ENCODE results near the gene KNCN.

The KNCN gene

DNA sequence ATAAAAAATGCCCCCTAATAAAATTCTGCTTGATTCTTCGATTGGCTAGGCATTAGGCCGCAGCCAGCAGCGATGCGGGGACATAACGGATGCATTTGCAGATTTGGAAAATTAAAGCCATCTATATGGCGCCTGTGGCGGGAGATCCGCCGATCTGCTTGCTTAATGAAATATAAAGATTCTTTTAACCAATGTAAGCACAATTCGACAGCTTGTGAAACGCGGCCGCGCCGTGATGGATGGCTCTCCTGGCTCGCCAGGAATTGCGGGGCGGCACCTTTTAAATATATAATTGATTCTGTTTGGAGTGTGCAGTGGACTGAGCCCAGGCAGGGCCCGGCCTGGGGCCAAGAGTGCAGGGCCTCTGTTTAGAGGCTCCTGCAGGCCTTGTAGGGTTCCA lies 53.8 kb downstream of the KNCN start:
- H3K4me3 ChIP-seq (ENCODE audit: low read depth, low read length) = no peak overlapping the region
- DNase-seq (ENCODE audit: low read depth, low spot score) = no peak
- POLR2A ChIA-PET = no interaction called here
- TF ChIP-seq, protein P1, sequence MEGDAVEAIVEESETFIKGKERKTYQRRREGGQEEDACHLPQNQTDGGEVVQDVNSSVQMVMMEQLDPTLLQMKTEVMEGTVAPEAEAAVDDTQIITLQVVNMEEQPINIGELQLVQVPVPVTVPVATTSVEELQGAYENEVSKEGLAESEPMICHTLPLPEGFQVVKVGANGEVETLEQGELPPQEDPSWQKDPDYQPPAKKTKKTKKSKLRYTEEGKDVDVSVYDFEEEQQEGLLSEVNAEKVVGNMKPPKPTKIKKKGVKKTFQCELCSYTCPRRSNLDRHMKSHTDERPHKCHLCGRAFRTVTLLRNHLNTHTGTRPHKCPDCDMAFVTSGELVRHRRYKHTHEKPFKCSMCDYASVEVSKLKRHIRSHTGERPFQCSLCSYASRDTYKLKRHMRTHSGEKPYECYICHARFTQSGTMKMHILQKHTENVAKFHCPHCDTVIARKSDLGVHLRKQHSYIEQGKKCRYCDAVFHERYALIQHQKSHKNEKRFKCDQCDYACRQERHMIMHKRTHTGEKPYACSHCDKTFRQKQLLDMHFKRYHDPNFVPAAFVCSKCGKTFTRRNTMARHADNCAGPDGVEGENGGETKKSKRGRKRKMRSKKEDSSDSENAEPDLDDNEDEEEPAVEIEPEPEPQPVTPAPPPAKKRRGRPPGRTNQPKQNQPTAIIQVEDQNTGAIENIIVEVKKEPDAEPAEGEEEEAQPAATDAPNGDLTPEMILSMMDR (IDR thresholded peaks at IDR 0.05; ENCODE audit: insufficient read depth, low read length, missing control alignments) = no peak
- CTCF ChIA-PET = no interaction called here

DNA sequence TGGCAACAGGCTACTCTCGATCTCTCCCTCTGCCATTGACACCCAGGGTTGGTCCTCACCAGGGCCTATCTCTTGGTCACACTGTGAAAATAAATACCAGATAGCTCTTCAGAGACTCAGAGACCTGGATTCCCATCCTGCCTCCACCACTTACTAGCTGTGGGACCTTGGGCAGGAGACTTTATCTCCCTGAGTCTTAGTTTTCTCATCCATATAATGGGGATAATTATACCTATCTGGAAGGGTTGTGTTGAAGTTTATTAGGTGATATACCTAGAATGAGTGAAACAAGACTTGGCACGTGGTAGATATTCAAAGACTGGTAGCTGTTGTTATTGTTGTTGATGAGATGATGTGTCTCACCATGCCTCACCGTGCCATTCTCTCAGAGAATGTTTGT lies 54.4 kb downstream of the KNCN start:
- DNase-seq (ENCODE audit: low read depth, low spot score) = no peak
- TF ChIP-seq, protein P1 (IDR thresholded peaks at IDR 0.05; ENCODE audit: insufficient read depth, low read length, missing control alignments) = no peak
- ChIA-PET CTCF (no interaction called here), POLR2A (no interaction called here)
- no peak overlapping the region for H3K4me3 ChIP-seq (ENCODE audit: low read depth, low read length)

- POLR2A ChIA-PET = no interaction called here
- H3K4me3 ChIP-seq (ENCODE audit: low read depth, low read length) = no peak overlapping the region
- TF ChIP-seq, protein P1 (IDR thresholded peaks at IDR 0.05; ENCODE audit: insufficient read depth, low read length, missing control alignments) = no peak
- CTCF ChIA-PET = interaction anchor here (0.6 to 3.2 kb wide), 3 partner anchors 18 to 49 kb away, joined by 3 to 14 read pairs (median 3); no protein-coding TSS in a partner anchor
- no peak for DNase-seq (ENCODE audit: low read depth, low spot score)
Measured at GRCh38 chr1:46496505-46496904, 54.9 kb downstream of the KNCN start.

DNA sequence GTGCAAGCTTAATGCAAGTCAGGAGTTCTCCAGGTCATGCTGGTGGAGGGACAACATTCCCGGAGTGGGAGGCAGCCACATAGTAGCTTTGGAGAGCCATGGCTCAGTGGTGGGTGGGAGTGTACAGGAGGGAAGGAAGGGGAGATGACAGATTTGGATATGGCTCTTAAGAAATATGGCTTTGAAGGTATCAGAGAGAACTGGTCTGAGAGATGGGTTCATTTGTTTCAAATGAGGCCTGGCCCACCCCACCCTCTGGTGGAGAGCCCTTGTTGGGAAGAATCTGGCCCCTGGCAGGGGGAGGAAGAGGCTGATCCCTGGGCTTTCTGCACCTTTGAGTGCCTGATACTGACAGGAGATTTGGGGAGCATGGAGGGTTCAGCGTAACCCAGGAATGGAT lies 55.7 kb downstream of the KNCN start:
- TF ChIP-seq, protein P1 (IDR thresholded peaks at IDR 0.05; ENCODE audit: insufficient read depth, low read length, missing control alignments) = no peak
- ChIA-PET POLR2A (no interaction called here), CTCF (interaction anchor here (0.6 to 4.2 kb wide), 6 partner anchors 16 to 52 kb away, joined by 3 to 19 read pairs (median 4); no protein-coding TSS in a partner anchor)
- H3K4me3 ChIP-seq (ENCODE audit: low read depth, low read length) = no peak overlapping the region
- no peak for DNase-seq (ENCODE audit: low read depth, low spot score)
